GM12878 (cell line): Measurements from ENCODE around the gene SRMS. TPM values are rescaled to one million over a fixed set of nuclear protein-coding genes. Genes with fewer than 3 reads are reported as not detected.

Experiments used
- ATAC-seq: fragments of 200-7000 bp; cut with Tn5 transposase; 3 replicates; pipeline ENCODE4 v1.9.1; 2020; ENCODE audit warnings: mild to moderate bottlenecking, moderate library complexity
- BruUV-seq: library from RNA; stranded (reverse); fragments of 400-500 nt; replicated peaks from 2 replicates; lab custom pipeline; 2021; lab: Mats Ljungman, UMichigan
- CTCF ChIA-PET: fragments of 300-600 bp; sonication (Branson Sonifier 250); formaldehyde crosslinking; extraction: SDS; loops from one replicate; lab custom pipeline; 2021; ENCODE audit warnings: inconsistent platforms; lab: Yijun Ruan, JAX
- POLR2A ChIA-PET: fragments of 350-600 bp; formaldehyde crosslinking; extraction: SDS; loops from one replicate; lab custom pipeline; 2021; ENCODE audit warnings: inconsistent platforms; lab: Charles Lee
- RAD21 ChIA-PET: fragments of 300-600 bp; sonication (Branson Sonifier 250); formaldehyde crosslinking; loops from one replicate; lab custom pipeline; 2023; ENCODE audit warnings: antibody characterized with exemption; ENCODE audit not compliant: unreplicated experiment; lab: Charles Lee
- SMC1A ChIA-PET: fragments of 300-600 bp; sonication (Branson Sonifier 250); formaldehyde crosslinking; loops from one replicate; lab custom pipeline; 2023; ENCODE audit not compliant: unreplicated experiment, uncharacterized antibody; lab: Charles Lee
- DNase-seq: peaks from one replicate; pipeline ENCODE4 v3.0.0-alpha.2; 2011; ENCODE audit warnings: low read depth, low spot score
- FAIRE-seq: peaks from 3 replicates; lab custom pipeline; 2011; peaks lifted over from hg19 to GRCh38; lab: Jason Lieb, UNC
- H2AFZ ChIP-seq: 2 replicates; pipeline ENCODE4 v1.6.0; 2011; ENCODE audit warnings: low read depth, low read length, control low read depth; ENCODE audit not compliant: control insufficient read depth
- H3K27ac ChIP-seq: 2 replicates; pipeline ENCODE4 v1.5.1; 2011; ENCODE audit warnings: control low read depth; ENCODE audit not compliant: control insufficient read depth, insufficient read depth
- H3K27me3 ChIP-seq, 2 experiments: replicated peaks in 1 of 2; 2 replicates each; pipeline versions ENCODE4 v1.6.0 to v1.6.1; 2011; ENCODE audit warnings: low read length in 1 of 2; ENCODE audit not compliant: control insufficient read depth in 2 of 2, insufficient read depth in 2 of 2
- H3K36me3 ChIP-seq, 2 experiments: 2 replicates each; pipeline ENCODE4 v1.5.1; 2011; ENCODE audit warnings: low read length in 1 of 2; ENCODE audit not compliant: control insufficient read depth in 2 of 2, insufficient read depth in 2 of 2
- H3K4me1 ChIP-seq: 2 replicates; pipeline ENCODE4 v1.6.1; 2011; ENCODE audit warnings: mild to moderate bottlenecking, low read length, moderate library complexity, mixed read lengths; ENCODE audit not compliant: control insufficient read depth, insufficient read depth
- H3K4me2 ChIP-seq: 2 replicates; pipeline ENCODE4 v1.6.0; 2011; ENCODE audit warnings: control low read depth; ENCODE audit not compliant: control insufficient read depth, insufficient read depth
- H3K4me3 ChIP-seq: fragments of 200-600 bp; sonication (generic); 2 replicates; pipeline ENCODE4 v1.5.1; 2016
- H3K79me2 ChIP-seq: 2 replicates; pipeline ENCODE4 v1.6.0; 2011; ENCODE audit warnings: low read length; ENCODE audit not compliant: control insufficient read depth, insufficient read depth
- H3K9ac ChIP-seq: 2 replicates; pipeline ENCODE4 v1.8.0; 2011; ENCODE audit warnings: low read length, control low read depth, mixed read lengths; ENCODE audit not compliant: control insufficient read depth, insufficient read depth
- H3K9me3 ChIP-seq: replicated peaks from 3 replicates; pipeline ENCODE4 v1.5.1; 2011; ENCODE audit warnings: mild to moderate bottlenecking, low read length; ENCODE audit not compliant: control insufficient read depth, insufficient read depth
- H4K20me1 ChIP-seq: 2 replicates; pipeline ENCODE4 v1.6.0; 2011; ENCODE audit not compliant: control insufficient read depth, insufficient read depth
- CHD2 ChIP-seq: IDR thresholded peaks from 2 replicates; pipeline ENCODE4 v1.6.1; 2011; ENCODE audit warnings: low read depth, low read length, improper control_type of control experiment, borderline replicate concordance
- WGBS: methylation state at CpG from one replicate; pipeline ENCODE4 v1.1.6; 2016; ENCODE audit warnings: low lambda C conversion rate; ENCODE audit not compliant: insufficient replicate concordance, insufficient coverage; ENCODE audit errors: missing lambda C conversion rate; 5-methylcytosine and 5-hydroxymethylcytosine counted together
- in situ Hi-C: fragments of 300-500 bp; cut with MboI; formaldehyde crosslinking; loops from 9 replicates; pipeline ENCODE4 v1.14.3; 2018; ENCODE audit warnings: mixed read lengths
- intact Hi-C: fragments of 100-400 bp; cut with micrococcal nuclease; formaldehyde crosslinking; loops from one replicate; pipeline ENCODE4 v1.14.2; 2022; ENCODE audit not compliant: unreplicated experiment
- polyA plus RNA-seq, 11 experiments: library from polyadenylated mRNA; depleted of rRNA in 4 of 11; unstranded in 6 of 11; stranded (reverse) in 5 of 11; fragments of >200 nt; fragmentation: Nextera tagmentation in 4 of 11; fragmentation: Illumina TruSeq in 1 of 11; extraction: Ambion mirVana in 4 of 11; extraction: Trizol in 1 of 11; gene quantifications; 1 replicate in 1 of 11; 2 replicates in 10 of 11; pipeline versions ENCODE4 v1.2.1 to v1.2.3, GENCODE V29; 2011 to 2016; ENCODE audit warnings: inconsistent platforms in 2 of 11, missing spikeins in 2 of 11, low read depth in 1 of 11
- total RNA-seq, 4 experiments: library from RNA; depleted of rRNA in 3 of 4; stranded (reverse); fragments of >200 nt in 3 of 4; fragmentation: Illumina TruSeq in 1 of 4; extraction: Trizol in 1 of 4; gene quantifications; 2 replicates each; pipeline versions ENCODE4 v1.2.1 to v1.2.3, GENCODE V29; 2013 to 2021
- TF ChIP-seq, protein P1 (sequence below): fragments of 450-650 bp; IDR thresholded peaks from 2 replicates; pipeline ENCODE4 v1.6.1; 2017; ENCODE audit warnings: mild to moderate bottlenecking, moderate library complexity

SRMS gene
- total and polyA plus RNA-seq, 10 of the 15 experiments (the other 5 are each of a cell fraction or from before 2014, with no cell fraction given): not detected

DNA sequence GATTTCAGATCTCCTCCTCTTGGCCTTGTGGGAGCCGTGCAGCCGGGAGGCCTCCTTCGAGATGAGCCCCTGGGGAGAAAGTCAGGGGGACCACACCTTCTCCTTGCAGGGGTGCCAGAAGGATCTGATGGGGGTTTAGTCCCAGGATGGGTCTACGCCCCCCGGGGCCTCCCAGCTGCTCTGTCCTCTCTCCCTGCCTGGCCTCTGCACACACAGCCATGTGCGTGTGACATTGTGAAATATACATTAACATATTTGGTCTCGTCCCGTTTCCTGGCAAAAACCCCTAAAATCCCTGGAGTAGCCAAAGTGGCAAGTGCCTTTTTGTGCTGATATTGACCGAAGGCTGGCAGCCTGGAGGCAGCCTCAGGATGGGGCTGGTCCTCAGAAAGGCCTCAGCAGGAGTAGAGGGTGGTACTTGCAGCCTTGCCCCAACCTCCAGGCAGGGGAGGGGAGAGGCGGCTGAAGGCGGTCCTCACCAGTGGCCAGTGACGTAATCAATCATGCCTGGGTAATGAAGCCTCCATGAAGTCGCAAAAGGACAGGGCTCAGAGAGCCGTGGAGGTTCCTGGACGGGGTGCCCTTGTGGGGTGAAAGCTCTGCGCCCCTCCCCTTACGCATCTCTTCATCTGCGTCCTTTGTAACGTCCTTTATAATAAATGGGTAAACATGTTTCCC is 31.6 kb upstream of the SRMS start:
- Histone ChIP-seq H4K20me1 (no peaks in the 10 kb centered on the region; the same call in 1 of the 2 replicates), H3K4me3 (no peak overlapping the region), H3K4me1 (peaks cover 5% of the 10 kb centered on the region), H2AFZ (no peak overlapping the region), H3K9ac (no peak overlapping the region), H3K36me3 (no peaks in the 10 kb centered on the region), H3K27ac (no peak overlapping the region), H3K79me2 (no peaks in the 10 kb centered on the region), H3K27me3 (no peaks in the 10 kb centered on the region), H3K9me3 (no peaks in the 10 kb centered on the region), H3K4me2 (no peak overlapping the region)
- POLR2A ChIA-PET: no interaction called here
- ATAC-seq (peak; percentile 7; the same call in 1 of the 3 replicates), DNase-seq (no peak), FAIRE-seq (no peak)
- intact Hi-C loops (loop anchor here (2.0 kb wide), 1 partner anchor 40 kb away; no protein-coding TSS in a partner anchor), in situ Hi-C loops (no loop called here)
- TF ChIP-seq, protein P1, sequence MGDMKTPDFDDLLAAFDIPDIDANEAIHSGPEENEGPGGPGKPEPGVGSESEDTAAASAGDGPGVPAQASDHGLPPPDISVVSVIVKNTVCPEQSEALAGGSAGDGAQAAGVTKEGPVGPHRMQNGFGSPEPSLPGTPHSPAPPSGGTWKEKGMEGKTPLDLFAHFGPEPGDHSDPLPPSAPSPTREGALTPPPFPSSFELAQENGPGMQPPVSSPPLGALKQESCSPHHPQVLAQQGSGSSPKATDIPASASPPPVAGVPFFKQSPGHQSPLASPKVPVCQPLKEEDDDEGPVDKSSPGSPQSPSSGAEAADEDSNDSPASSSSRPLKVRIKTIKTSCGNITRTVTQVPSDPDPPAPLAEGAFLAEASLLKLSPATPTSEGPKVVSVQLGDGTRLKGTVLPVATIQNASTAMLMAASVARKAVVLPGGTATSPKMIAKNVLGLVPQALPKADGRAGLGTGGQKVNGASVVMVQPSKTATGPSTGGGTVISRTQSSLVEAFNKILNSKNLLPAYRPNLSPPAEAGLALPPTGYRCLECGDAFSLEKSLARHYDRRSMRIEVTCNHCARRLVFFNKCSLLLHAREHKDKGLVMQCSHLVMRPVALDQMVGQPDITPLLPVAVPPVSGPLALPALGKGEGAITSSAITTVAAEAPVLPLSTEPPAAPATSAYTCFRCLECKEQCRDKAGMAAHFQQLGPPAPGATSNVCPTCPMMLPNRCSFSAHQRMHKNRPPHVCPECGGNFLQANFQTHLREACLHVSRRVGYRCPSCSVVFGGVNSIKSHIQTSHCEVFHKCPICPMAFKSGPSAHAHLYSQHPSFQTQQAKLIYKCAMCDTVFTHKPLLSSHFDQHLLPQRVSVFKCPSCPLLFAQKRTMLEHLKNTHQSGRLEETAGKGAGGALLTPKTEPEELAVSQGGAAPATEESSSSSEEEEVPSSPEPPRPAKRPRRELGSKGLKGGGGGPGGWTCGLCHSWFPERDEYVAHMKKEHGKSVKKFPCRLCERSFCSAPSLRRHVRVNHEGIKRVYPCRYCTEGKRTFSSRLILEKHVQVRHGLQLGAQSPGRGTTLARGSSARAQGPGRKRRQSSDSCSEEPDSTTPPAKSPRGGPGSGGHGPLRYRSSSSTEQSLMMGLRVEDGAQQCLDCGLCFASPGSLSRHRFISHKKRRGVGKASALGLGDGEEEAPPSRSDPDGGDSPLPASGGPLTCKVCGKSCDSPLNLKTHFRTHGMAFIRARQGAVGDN: no peak
- no peak for TF ChIP-seq CHD2
- WGBS: 43% methylated on average over 19 of the region's 19 CpGs
- CTCF ChIA-PET: interaction anchor here (2.4 to 3.6 kb wide), 3 partner anchors 23 to 62 kb away, joined by 7 to 24 read pairs (median 10); partner anchors contain the start of gene PTK6
- RAD21 ChIA-PET: interaction anchor here (2.3 kb wide), 1 partner anchor 41 kb away, joined by 15 read pairs; the partner anchor contains the start of gene PTK6
- no TSS peak for BruUV-seq
- SMC1A ChIA-PET: interaction anchor here (1.3 to 2.7 kb wide), 2 partner anchors 23 to 41 kb away, joined by 3 to 11 read pairs; no protein-coding TSS in a partner anchor
